Natural killer cell (primary cell): ENCODE data around the gene PIGA. TPM values are rescaled to one million over a fixed set of nuclear protein-coding genes. Genes with fewer than 3 reads are reported as not detected.

ENCODE experiments used
- ATAC-seq, 3 donors: fragments of 150-1000 bp in 2 of 3; fragments of 200-7000 bp in 1 of 3; cut with Tn5 transposase; 1 replicate in 1 of 3; 2 replicates in 2 of 3; pipeline ENCODE4 v1.10.0; 2021; ENCODE audit warnings: mild to moderate bottlenecking in 2 of 3, moderate library complexity in 2 of 3
- DNase-seq, 2 donors: peaks; one replicate each; pipeline versions ENCODE4 v3.0.0 to v3.0.0-alpha.2; 2013 to 2021; ENCODE audit warnings: mixed read lengths in 1 of 2
- H3K27ac ChIP-seq: one replicate; pipeline ENCODE4 v1.5.1; 2013; ENCODE audit warnings: mild to moderate bottlenecking, low read length
- H3K27me3 ChIP-seq: one replicate; pipeline ENCODE4 v1.6.1; 2013; ENCODE audit warnings: low read length; ENCODE audit not compliant: control insufficient read depth, insufficient read depth
- H3K36me3 ChIP-seq: one replicate; pipeline ENCODE4 v1.6.1; 2013; ENCODE audit warnings: low read length; ENCODE audit not compliant: control insufficient read depth, insufficient read depth
- H3K4me1 ChIP-seq: one replicate; pipeline ENCODE4 v1.6.1; 2013; ENCODE audit warnings: low read length; ENCODE audit not compliant: control insufficient read depth, insufficient read depth
- H3K4me3 ChIP-seq: one replicate; pipeline ENCODE4 v1.5.1; 2013; ENCODE audit warnings: low read length
- H3K9me3 ChIP-seq: one replicate; pipeline ENCODE4 v1.6.1; 2013; ENCODE audit warnings: low read length; ENCODE audit not compliant: control insufficient read depth, insufficient read depth
- H3K27ac Mint-ChIP-seq, 2 donors: one replicate each; pipeline ENCODE4 v1.8.0; 2022; ENCODE audit warnings: mild to moderate bottlenecking in 2 of 2, mixed read lengths in 2 of 2, moderate library complexity in 1 of 2
- H3K27me3 Mint-ChIP-seq, 2 donors: one replicate each; pipeline ENCODE4 v1.8.0; 2022; ENCODE audit warnings: low read depth in 2 of 2, mixed read lengths in 2 of 2
- H3K36me3 Mint-ChIP-seq: one replicate; pipeline ENCODE4 v1.8.0; 2022; ENCODE audit warnings: mixed read lengths
- H3K4me1 Mint-ChIP-seq, 2 donors: one replicate each; pipeline ENCODE4 v1.8.0; 2022; ENCODE audit warnings: mixed read lengths in 2 of 2
- H3K4me3 Mint-ChIP-seq: one replicate; pipeline ENCODE4 v1.8.0; 2022; ENCODE audit warnings: mild to moderate bottlenecking, moderate library complexity, mixed read lengths
- H3K9me3 Mint-ChIP-seq, 2 donors: one replicate each; pipeline ENCODE4 v1.8.0; 2022; ENCODE audit warnings: mixed read lengths in 2 of 2
- CTCF ChIP-seq: fragments of 200-600 bp; IDR thresholded peaks from one replicate; pipeline ENCODE4 v1.8.0; 2022; ENCODE audit warnings: antibody characterized with exemption
- WGBS: methylation state at CpG from one replicate; pipeline ENCODE4 v1.1.7; 2013; ENCODE audit warnings: missing lambda C conversion rate; ENCODE audit not compliant: insufficient coverage; 5-methylcytosine and 5-hydroxymethylcytosine counted together
- intact Hi-C: fragments of 100-400 bp; cut with micrococcal nuclease; formaldehyde crosslinking; loops from one replicate; pipeline ENCODE4 v1.14.2; 2022
- total RNA-seq, 4 donors: library from RNA; stranded (reverse); fragments of 120-200 nt in 1 of 4; gene quantifications; one replicate each; pipeline versions ENCODE4 v1.2.3 to v1.2.4, GENCODE V29; 2013 to 2022

PIGA gene
- total RNA-seq, 3 donors from 2014 or later (not counting 1 experiment from before 2014, with no cell fraction given) = 71.8 to 111 (median 87.6) TPM

- Histone ChIP-seq H3K4me1 (no peaks in the 10 kb centered on the region), H3K27ac (no peak overlapping the region), H3K4me3 (no peak overlapping the region), H3K36me3 (no peaks in the 10 kb centered on the region), H3K27me3 (no peaks in the 10 kb centered on the region), H3K9me3 (no peaks in the 10 kb centered on the region)
- Mint-ChIP-seq H3K4me3 (no peak overlapping the region), H3K9me3 (no peaks in the 10 kb centered on the region), H3K4me1 (no peaks in the 10 kb centered on the region), H3K27me3 (peaks cover 9 to 37% of the 10 kb centered on the region in 2 donors), H3K36me3 (no peaks in the 10 kb centered on the region), H3K27ac (no peak overlapping the region)
- TF ChIP-seq CTCF = no peak
- ATAC-seq (no peak), DNase-seq (no peak)
- WGBS = 72% methylated on average over 2 of the region's 3 CpGs
- intact Hi-C loops = no loop called here
Measured at GRCh38 chrX:15345976-15346375, 10.7 kb upstream of the PIGA start.

GRCh38 chrX:15344106-15344505, 8.8 kb upstream of the PIGA start:
- H3K9me3 ChIP-seq = no peaks in the 10 kb centered on the region
- DNase-seq (no peak), ATAC-seq (no peak)
- intact Hi-C loops = no loop called here
- H3K27me3 Mint-ChIP-seq = peaks cover 12 to 53% of the 10 kb centered on the region in 2 donors
- no peaks in the 10 kb centered on the region for H3K9me3 Mint-ChIP-seq
- no peaks in the 10 kb centered on the region for H3K4me1 Mint-ChIP-seq
- H3K4me3 Mint-ChIP-seq = no peak overlapping the region
- no peak overlapping the region for H3K27ac ChIP-seq
- no peaks in the 10 kb centered on the region for H3K36me3 ChIP-seq
- H3K4me3 ChIP-seq = no peak overlapping the region
- H3K4me1 ChIP-seq = no peaks in the 10 kb centered on the region
- no peaks in the 10 kb centered on the region for H3K27me3 ChIP-seq
- TF ChIP-seq CTCF = no peak
- no peaks in the 10 kb centered on the region for H3K36me3 Mint-ChIP-seq
- no peak overlapping the region for H3K27ac Mint-ChIP-seq

GRCh38 chrX:15343075-15343476, 7.8 kb upstream of the PIGA start:
- intact Hi-C loops = no loop called here
- DNase-seq = no peak
- Mint-ChIP-seq H3K4me1 (no peaks in the 10 kb centered on the region), H3K27ac (no peak overlapping the region), H3K36me3 (no peaks in the 10 kb centered on the region), H3K9me3 (no peaks in the 10 kb centered on the region), H3K4me3 (no peak overlapping the region), H3K27me3 (peaks cover 16 to 50% of the 10 kb centered on the region in 2 donors)
- no peaks in the 10 kb centered on the region for H3K4me1 ChIP-seq
- H3K4me3 ChIP-seq = no peak overlapping the region
- H3K27ac ChIP-seq = no peak overlapping the region
- TF ChIP-seq CTCF = no peak
- H3K27me3 ChIP-seq = peaks cover 3% of the 10 kb centered on the region
- no peaks in the 10 kb centered on the region for H3K9me3 ChIP-seq
- 85% methylated on average over 4 of the region's 5 CpGs for WGBS
- no peaks in the 10 kb centered on the region for H3K36me3 ChIP-seq
- ATAC-seq = no peak

- Mint-ChIP-seq H3K4me1 (peaks cover 0 to 6% of the 10 kb centered on the region in 2 donors), H3K27me3 (peaks cover 20 to 66% of the 10 kb centered on the region in 2 donors), H3K36me3 (no peaks in the 10 kb centered on the region), H3K27ac (no peak overlapping the region), H3K9me3 (no peaks in the 10 kb centered on the region), H3K4me3 (no peak overlapping the region)
- no peak for TF ChIP-seq CTCF
- DNase-seq (no peak), ATAC-seq (no peak)
- Histone ChIP-seq H3K9me3 (no peaks in the 10 kb centered on the region), H3K36me3 (no peaks in the 10 kb centered on the region), H3K27me3 (peaks cover 3% of the 10 kb centered on the region), H3K4me3 (no peak overlapping the region), H3K27ac (no peak overlapping the region), H3K4me1 (no peaks in the 10 kb centered on the region)
- WGBS = 100% methylated on average over 2 of the region's 2 CpGs
- intact Hi-C loops = no loop called here
Measured at GRCh38 chrX:15340867-15341266, 5.5 kb upstream of the PIGA start.
